HEK293 (cell line): ENCODE measurements around the gene NOTCH3.

Experiments
- FEZF1 ChIP-seq: fragments of 450-650 bp; formaldehyde crosslinking; IDR thresholded peaks from 2 replicates; pipeline ENCODE4 v1.5.1; 2016; ENCODE audit warnings: missing biosample characterization, missing genetic modification characterization
- PRDM1 ChIP-seq: fragments of 450-650 bp; formaldehyde crosslinking; IDR thresholded peaks from 2 replicates; pipeline ENCODE4; 2016; ENCODE audit warnings: missing biosample characterization, missing genetic modification characterization
- ZFP41 ChIP-seq: fragments of 450-650 bp; formaldehyde crosslinking; IDR thresholded peaks from 2 replicates; pipeline ENCODE4 v1.5.1; 2016; ENCODE audit warnings: missing biosample characterization, missing genetic modification characterization, borderline replicate concordance
- ZNF10 ChIP-seq: fragments of 450-650 bp; formaldehyde crosslinking; IDR thresholded peaks from 2 replicates; pipeline ENCODE4 v1.5.1; 2017; ENCODE audit warnings: missing biosample characterization, missing genetic modification characterization
- ZNF133 ChIP-seq: fragments of 450-650 bp; formaldehyde crosslinking; IDR thresholded peaks from 2 replicates; pipeline ENCODE4 v1.5.1; 2016; ENCODE audit warnings: missing biosample characterization, missing genetic modification characterization
- ZNF624 ChIP-seq: fragments of 450-650 bp; formaldehyde crosslinking; IDR thresholded peaks from 2 replicates; pipeline ENCODE4 v1.5.1; 2017; ENCODE audit warnings: missing biosample characterization, missing genetic modification characterization
- TF ChIP-seq, protein P1 (sequence below): fragments of 450-650 bp; formaldehyde crosslinking; IDR thresholded peaks from 2 replicates; pipeline ENCODE4 v1.5.1; 2017; ENCODE audit warnings: missing biosample characterization, missing genetic modification characterization
- TF ChIP-seq, protein P2 (sequence below): fragments of 450-650 bp; formaldehyde crosslinking; IDR thresholded peaks from 2 replicates; pipeline ENCODE4 v1.5.1; 2016; ENCODE audit warnings: missing biosample characterization, missing genetic modification characterization
- TF ChIP-seq, protein P3 (sequence below): fragments of 450-650 bp; formaldehyde crosslinking; IDR thresholded peaks from 2 replicates; pipeline ENCODE4 v1.5.1; 2016; ENCODE audit warnings: missing biosample characterization, missing genetic modification characterization, borderline replicate concordance

- no peak for TF ChIP-seq ZNF10
- TF ChIP-seq, protein P1, sequence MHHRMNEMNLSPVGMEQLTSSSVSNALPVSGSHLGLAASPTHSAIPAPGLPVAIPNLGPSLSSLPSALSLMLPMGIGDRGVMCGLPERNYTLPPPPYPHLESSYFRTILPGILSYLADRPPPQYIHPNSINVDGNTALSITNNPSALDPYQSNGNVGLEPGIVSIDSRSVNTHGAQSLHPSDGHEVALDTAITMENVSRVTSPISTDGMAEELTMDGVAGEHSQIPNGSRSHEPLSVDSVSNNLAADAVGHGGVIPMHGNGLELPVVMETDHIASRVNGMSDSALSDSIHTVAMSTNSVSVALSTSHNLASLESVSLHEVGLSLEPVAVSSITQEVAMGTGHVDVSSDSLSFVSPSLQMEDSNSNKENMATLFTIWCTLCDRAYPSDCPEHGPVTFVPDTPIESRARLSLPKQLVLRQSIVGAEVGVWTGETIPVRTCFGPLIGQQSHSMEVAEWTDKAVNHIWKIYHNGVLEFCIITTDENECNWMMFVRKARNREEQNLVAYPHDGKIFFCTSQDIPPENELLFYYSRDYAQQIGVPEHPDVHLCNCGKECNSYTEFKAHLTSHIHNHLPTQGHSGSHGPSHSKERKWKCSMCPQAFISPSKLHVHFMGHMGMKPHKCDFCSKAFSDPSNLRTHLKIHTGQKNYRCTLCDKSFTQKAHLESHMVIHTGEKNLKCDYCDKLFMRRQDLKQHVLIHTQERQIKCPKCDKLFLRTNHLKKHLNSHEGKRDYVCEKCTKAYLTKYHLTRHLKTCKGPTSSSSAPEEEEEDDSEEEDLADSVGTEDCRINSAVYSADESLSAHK (tag by site-specific recombination): no peak
- TF ChIP-seq, protein P2, sequence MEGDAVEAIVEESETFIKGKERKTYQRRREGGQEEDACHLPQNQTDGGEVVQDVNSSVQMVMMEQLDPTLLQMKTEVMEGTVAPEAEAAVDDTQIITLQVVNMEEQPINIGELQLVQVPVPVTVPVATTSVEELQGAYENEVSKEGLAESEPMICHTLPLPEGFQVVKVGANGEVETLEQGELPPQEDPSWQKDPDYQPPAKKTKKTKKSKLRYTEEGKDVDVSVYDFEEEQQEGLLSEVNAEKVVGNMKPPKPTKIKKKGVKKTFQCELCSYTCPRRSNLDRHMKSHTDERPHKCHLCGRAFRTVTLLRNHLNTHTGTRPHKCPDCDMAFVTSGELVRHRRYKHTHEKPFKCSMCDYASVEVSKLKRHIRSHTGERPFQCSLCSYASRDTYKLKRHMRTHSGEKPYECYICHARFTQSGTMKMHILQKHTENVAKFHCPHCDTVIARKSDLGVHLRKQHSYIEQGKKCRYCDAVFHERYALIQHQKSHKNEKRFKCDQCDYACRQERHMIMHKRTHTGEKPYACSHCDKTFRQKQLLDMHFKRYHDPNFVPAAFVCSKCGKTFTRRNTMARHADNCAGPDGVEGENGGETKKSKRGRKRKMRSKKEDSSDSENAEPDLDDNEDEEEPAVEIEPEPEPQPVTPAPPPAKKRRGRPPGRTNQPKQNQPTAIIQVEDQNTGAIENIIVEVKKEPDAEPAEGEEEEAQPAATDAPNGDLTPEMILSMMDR: no peak
- TF ChIP-seq, protein P3, sequence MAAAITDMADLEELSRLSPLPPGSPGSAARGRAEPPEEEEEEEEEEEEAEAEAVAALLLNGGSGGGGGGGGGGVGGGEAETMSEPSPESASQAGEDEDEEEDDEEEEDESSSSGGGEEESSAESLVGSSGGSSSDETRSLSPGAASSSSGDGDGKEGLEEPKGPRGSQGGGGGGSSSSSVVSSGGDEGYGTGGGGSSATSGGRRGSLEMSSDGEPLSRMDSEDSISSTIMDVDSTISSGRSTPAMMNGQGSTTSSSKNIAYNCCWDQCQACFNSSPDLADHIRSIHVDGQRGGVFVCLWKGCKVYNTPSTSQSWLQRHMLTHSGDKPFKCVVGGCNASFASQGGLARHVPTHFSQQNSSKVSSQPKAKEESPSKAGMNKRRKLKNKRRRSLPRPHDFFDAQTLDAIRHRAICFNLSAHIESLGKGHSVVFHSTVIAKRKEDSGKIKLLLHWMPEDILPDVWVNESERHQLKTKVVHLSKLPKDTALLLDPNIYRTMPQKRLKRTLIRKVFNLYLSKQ (tag by site-specific recombination): no peak
- no peak for TF ChIP-seq ZNF133
- no peak for TF ChIP-seq ZFP41 (tag by site-specific recombination)
- TF ChIP-seq PRDM1 (tag by site-specific recombination): no peak
- TF ChIP-seq ZNF624: no peak
- no peak for TF ChIP-seq FEZF1 (tag by site-specific recombination)
These were observed 58.5 kb downstream of the NOTCH3 start for GRCh38 chr19:15142313-15142712.
